HepG2 (cell line): ENCODE measurements around the gene MUC4. TPM values are rescaled to one million over a fixed set of nuclear protein-coding genes. Genes with fewer than 3 reads are reported as not detected.

Experiments used
- CCDC6 ChIP-seq: sonication (generic); formaldehyde crosslinking; IDR thresholded peaks from 2 replicates; pipeline ENCODE4 v1.8.1; 2022; ENCODE audit warnings: mild to moderate bottlenecking, missing genetic modification reagents, moderate library complexity
- GATA4 ChIP-seq: sonication (generic); IDR thresholded peaks from 2 replicates; pipeline ENCODE4 v1.6.1; 2016; ENCODE audit warnings: antibody characterized with exemption, low read depth, borderline replicate concordance
- HIVEP1 ChIP-seq: sonication (generic); formaldehyde crosslinking; IDR thresholded peaks from 2 replicates; pipeline ENCODE4 v1.4.0; 2020; ENCODE audit warnings: mild to moderate bottlenecking, missing genetic modification reagents
- IRF2 ChIP-seq: IDR thresholded peaks from 2 replicates; pipeline ENCODE4 v1.6.1; 2018; ENCODE audit warnings: missing genetic modification reagents, missing compliant biosample characterization
- SP4 ChIP-seq: sonication (generic); formaldehyde crosslinking; IDR thresholded peaks from 2 replicates; pipeline ENCODE4 v1.8.1; 2023; ENCODE audit warnings: mild to moderate bottlenecking, missing genetic modification reagents
- TBP ChIP-seq: sonication (generic); formaldehyde crosslinking; IDR thresholded peaks from 2 replicates; pipeline ENCODE4 v1.5.0; 2020; ENCODE audit warnings: missing genetic modification reagents
- ZNF235 ChIP-seq: sonication (generic); formaldehyde crosslinking; IDR thresholded peaks from 2 replicates; pipeline ENCODE4 v1.8.1; 2023; ENCODE audit warnings: mild to moderate bottlenecking, missing genetic modification reagents, borderline replicate concordance
- polyA plus RNA-seq, 8 experiments: library from polyadenylated mRNA; depleted of rRNA in 3 of 8; stranded (reverse) in 7 of 8; unstranded in 1 of 8; fragments of >200 nt; fragmentation: Illumina TruSeq in 4 of 8; extraction: Trizol in 4 of 8; gene quantifications; 2 replicates each; pipeline versions ENCODE4 v1.2.1 to v1.2.3, GENCODE V29; 2011 to 2016; ENCODE audit warnings: low read depth in 4 of 8, missing spikeins in 1 of 8, mixed read lengths in 1 of 8; ENCODE audit not compliant: insufficient read depth in 1 of 8
- total RNA-seq, 5 experiments: library from RNA; depleted of rRNA; stranded (reverse); fragments of >200 nt; fragmentation: Illumina TruSeq; extraction: Trizol; gene quantifications; 2 replicates each; pipeline ENCODE4 v1.2.3, GENCODE V29; 2016; ENCODE audit warnings: low read depth in 1 of 5
- TF ChIP-seq, protein P1 (sequence below): sonication (generic); formaldehyde crosslinking; IDR thresholded peaks from 2 replicates; pipeline ENCODE4 v1.4.0; 2020; ENCODE audit warnings: missing genetic modification reagents
- TF ChIP-seq, protein P2 (sequence below): sonication (generic); formaldehyde crosslinking; IDR thresholded peaks from 2 replicates; pipeline ENCODE4 v1.5.1; 2020; ENCODE audit warnings: missing genetic modification reagents, mild to moderate bottlenecking, borderline replicate concordance
- TF ChIP-seq, protein P3 (sequence below): sonication (generic); formaldehyde crosslinking; IDR thresholded peaks from 2 replicates; pipeline ENCODE4 v1.5.0; 2020; ENCODE audit warnings: mild to moderate bottlenecking, missing genetic modification reagents, moderate library complexity

Gene MUC4
- total and polyA plus RNA-seq, 2 of the 13 experiments (the other 11 are each of a cell fraction or from before 2014, with no cell fraction given): not detected

GRCh38 chr3:195762611-195763010 is 49.1 kb downstream of the MUC4 start (continued):
- TF ChIP-seq SP4 (CRISPR knock-in tag) (no peak), HIVEP1 (CRISPR knock-in tag) (no peak), TBP (CRISPR knock-in tag) (no peak), ZNF235 (no peak), GATA4 (no peak), CCDC6 (CRISPR knock-in tag) (no peak), IRF2 (CRISPR knock-in tag) (no peak)
- TF ChIP-seq, protein P1, sequence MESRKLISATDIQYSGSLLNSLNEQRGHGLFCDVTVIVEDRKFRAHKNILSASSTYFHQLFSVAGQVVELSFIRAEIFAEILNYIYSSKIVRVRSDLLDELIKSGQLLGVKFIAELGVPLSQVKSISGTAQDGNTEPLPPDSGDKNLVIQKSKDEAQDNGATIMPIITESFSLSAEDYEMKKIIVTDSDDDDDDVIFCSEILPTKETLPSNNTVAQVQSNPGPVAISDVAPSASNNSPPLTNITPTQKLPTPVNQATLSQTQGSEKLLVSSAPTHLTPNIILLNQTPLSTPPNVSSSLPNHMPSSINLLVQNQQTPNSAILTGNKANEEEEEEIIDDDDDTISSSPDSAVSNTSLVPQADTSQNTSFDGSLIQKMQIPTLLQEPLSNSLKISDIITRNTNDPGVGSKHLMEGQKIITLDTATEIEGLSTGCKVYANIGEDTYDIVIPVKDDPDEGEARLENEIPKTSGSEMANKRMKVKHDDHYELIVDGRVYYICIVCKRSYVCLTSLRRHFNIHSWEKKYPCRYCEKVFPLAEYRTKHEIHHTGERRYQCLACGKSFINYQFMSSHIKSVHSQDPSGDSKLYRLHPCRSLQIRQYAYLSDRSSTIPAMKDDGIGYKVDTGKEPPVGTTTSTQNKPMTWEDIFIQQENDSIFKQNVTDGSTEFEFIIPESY (CRISPR knock-in tag): no peak
- TF ChIP-seq, protein P2, sequence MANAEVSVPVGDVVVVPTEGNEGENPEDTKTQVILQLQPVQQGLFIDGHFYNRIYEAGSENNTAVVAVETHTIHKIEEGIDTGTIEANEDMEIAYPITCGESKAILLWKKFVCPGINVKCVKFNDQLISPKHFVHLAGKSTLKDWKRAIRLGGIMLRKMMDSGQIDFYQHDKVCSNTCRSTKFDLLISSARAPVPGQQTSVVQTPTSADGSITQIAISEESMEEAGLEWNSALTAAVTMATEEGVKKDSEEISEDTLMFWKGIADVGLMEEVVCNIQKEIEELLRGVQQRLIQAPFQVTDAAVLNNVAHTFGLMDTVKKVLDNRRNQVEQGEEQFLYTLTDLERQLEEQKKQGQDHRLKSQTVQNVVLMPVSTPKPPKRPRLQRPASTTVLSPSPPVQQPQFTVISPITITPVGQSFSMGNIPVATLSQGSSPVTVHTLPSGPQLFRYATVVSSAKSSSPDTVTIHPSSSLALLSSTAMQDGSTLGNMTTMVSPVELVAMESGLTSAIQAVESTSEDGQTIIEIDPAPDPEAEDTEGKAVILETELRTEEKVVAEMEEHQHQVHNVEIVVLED (CRISPR knock-in tag): no peak
- TF ChIP-seq, protein P3, sequence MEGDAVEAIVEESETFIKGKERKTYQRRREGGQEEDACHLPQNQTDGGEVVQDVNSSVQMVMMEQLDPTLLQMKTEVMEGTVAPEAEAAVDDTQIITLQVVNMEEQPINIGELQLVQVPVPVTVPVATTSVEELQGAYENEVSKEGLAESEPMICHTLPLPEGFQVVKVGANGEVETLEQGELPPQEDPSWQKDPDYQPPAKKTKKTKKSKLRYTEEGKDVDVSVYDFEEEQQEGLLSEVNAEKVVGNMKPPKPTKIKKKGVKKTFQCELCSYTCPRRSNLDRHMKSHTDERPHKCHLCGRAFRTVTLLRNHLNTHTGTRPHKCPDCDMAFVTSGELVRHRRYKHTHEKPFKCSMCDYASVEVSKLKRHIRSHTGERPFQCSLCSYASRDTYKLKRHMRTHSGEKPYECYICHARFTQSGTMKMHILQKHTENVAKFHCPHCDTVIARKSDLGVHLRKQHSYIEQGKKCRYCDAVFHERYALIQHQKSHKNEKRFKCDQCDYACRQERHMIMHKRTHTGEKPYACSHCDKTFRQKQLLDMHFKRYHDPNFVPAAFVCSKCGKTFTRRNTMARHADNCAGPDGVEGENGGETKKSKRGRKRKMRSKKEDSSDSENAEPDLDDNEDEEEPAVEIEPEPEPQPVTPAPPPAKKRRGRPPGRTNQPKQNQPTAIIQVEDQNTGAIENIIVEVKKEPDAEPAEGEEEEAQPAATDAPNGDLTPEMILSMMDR (CRISPR knock-in tag): no peak
